ENCODE results near the gene NLGN1. TPM values are rescaled to one million over a fixed set of nuclear protein-coding genes. Genes with fewer than 3 reads are reported as not detected.

Gene NLGN1
- total RNA-seq, 1 experiment from 2014 or later = 5.2 TPM

GRCh38 chr3:173430576-173430975 lies 33.0 kb downstream of the NLGN1 start:
- H2AK5ac ChIP-seq (ENCODE audit: insufficient read length, low read length) = no peak overlapping the region
- Mint-ChIP-seq H3K27me3 (ENCODE audit: low read depth) (no peaks in the 10 kb centered on the region), H3K9me3 (peaks cover 10% of the 10 kb centered on the region in 2 experiments), H3K36me3 (ENCODE audit: insufficient read depth in 1 of 3, low read depth in 3 of 3) (peaks cover 0 to 7% (median 6%) of the 10 kb centered on the region in 3 experiments; a peak in 4 of 7 replicates), H3K4me3 (no peak overlapping the region), H3K4me1 (no peaks in the 10 kb centered on the region; a peak in 1 of 4 replicates), H3K27ac (no peak overlapping the region)
- no peak overlapping the region for H2BK12ac ChIP-seq (ENCODE audit: insufficient read length, low read depth, low read length)
- no peaks in the 10 kb centered on the region for H3K9me3 ChIP-seq (ENCODE audit: control insufficient read depth, low read depth, low read length)
- H3K18ac ChIP-seq (ENCODE audit: insufficient read length, low read depth, low read length) = no peak overlapping the region
- no peak overlapping the region for H2BK5ac ChIP-seq (ENCODE audit: insufficient read length, low read length)
- no peaks in the 10 kb centered on the region for H3K79me1 ChIP-seq (ENCODE audit: insufficient read depth, low read depth, low read length, poor library complexity, severe bottlenecking)
- no peak overlapping the region for H3K23ac ChIP-seq (ENCODE audit: insufficient read length, low read depth, low read length)
- no peak for DNase-seq
- H3K9ac ChIP-seq (ENCODE audit: extremely low read depth, insufficient read length, low read length) = no peak overlapping the region
- H3K23me2 ChIP-seq (ENCODE audit: insufficient read length, low read depth, low read length, poor library complexity, severe bottlenecking) = no peaks in the 10 kb centered on the region
- no peaks in the 10 kb centered on the region for H3K27me3 ChIP-seq (ENCODE audit: insufficient read depth, low read length)
- WGBS (ENCODE audit: extremely low coverage, insufficient read length, low lambda C conversion rate) = no CpG with 5 or more reads among the region's 2 CpGs
- H3K79me2 ChIP-seq (ENCODE audit: insufficient read depth, low read length) = no peaks in the 10 kb centered on the region
- H4K8ac ChIP-seq (replicated peaks; ENCODE audit: insufficient read length, low read depth, low read length) = no peak overlapping the region
- no peaks in the 10 kb centered on the region for H3K4me1 ChIP-seq (ENCODE audit: insufficient read depth, low read length)
- H3K56ac ChIP-seq (ENCODE audit: insufficient read length, low read depth, low read length) = no peak overlapping the region
- H3T11ph ChIP-seq (ENCODE audit: low read length) = no peak overlapping the region
- H2BK15ac ChIP-seq (ENCODE audit: low read depth, low read length) = no peak overlapping the region
- H3K14ac ChIP-seq (ENCODE audit: insufficient read depth, low read length) = no peak overlapping the region
- no peak overlapping the region for H2BK20ac ChIP-seq (ENCODE audit: low read depth, low read length, poor library complexity, severe bottlenecking)
- H2AFZ ChIP-seq (ENCODE audit: low read length) = no peak overlapping the region
- no peak overlapping the region for H4K91ac ChIP-seq (ENCODE audit: insufficient read length, low read depth, low read length)
- no peak overlapping the region for H3K4me2 ChIP-seq (ENCODE audit: insufficient read depth, insufficient read length, low read length)
- H3K4ac ChIP-seq (ENCODE audit: low read depth, low read length) = no peak overlapping the region
- H4K20me1 ChIP-seq (ENCODE audit: control insufficient read depth, insufficient read depth, insufficient read length) = no peaks in the 10 kb centered on the region
- no peak overlapping the region for H2BK120ac ChIP-seq (ENCODE audit: low read depth, low read length, poor library complexity, severe bottlenecking)
- no peak overlapping the region for H4K5ac ChIP-seq (ENCODE audit: insufficient read length, low read depth, low read length)
- TF ChIP-seq CTCF (conservative IDR thresholded peaks at IDR 0.05) = no peak
- H3K27ac ChIP-seq (ENCODE audit: insufficient read length, low read depth, low read length) = no peak overlapping the region

Data from H9 (cell line).